ENCODE data around the gene GPRC5A. TPM values are rescaled to one million over a fixed set of nuclear protein-coding genes. Genes with fewer than 3 reads are reported as not detected.
A peak's percentile ranks its signal among the peaks of the same experiment; 100 is the strongest.
"Not testable (repeated sequence)": the region's sequence is repeated elsewhere in the genome, so short reads cannot be mapped to it uniquely, and the experiment has no call there.

The GPRC5A gene
- total and polyA plus RNA-seq, 7 donors, result 2.1 to 75.5 (median 11.4) TPM

GRCh38 chr12:12872139-12872933, 19.0 kb upstream of the GPRC5A start:
- Histone ChIP-seq H3K27ac (no peak overlapping the region), H3K36me3 (no peaks in the 10 kb centered on the region), H3K9me3 (no peaks in the 10 kb centered on the region), H3K27me3 (no peaks in the 10 kb centered on the region), H3K4me1 (no peaks in the 10 kb centered on the region), H3K4me3 (no peak overlapping the region)
- TF ChIP-seq POLR2AphosphoS5 (IDR thresholded peaks at IDR 0.05), result no peak
- no peak for TF ChIP-seq POLR2A (IDR thresholded peaks at IDR 0.05)
- no peak for TF ChIP-seq CTCF (IDR thresholded peaks at IDR 0.05)
- no peak for TF ChIP-seq EP300 (IDR thresholded peaks at IDR 0.05)
- DNase-seq, result no peak
- 14 to 63% methylated on average over 10 of the region's 10 CpGs for WGBS, 2 donors
- intact Hi-C loops (cut with DNase I), result no loop called here

- Histone ChIP-seq H3K4me3 (no peak overlapping the region), H3K27ac (no peak overlapping the region), H3K4me1 (no peaks in the 10 kb centered on the region), H3K9me3 (no peaks in the 10 kb centered on the region), H3K36me3 (no peaks in the 10 kb centered on the region), H3K27me3 (no peaks in the 10 kb centered on the region)
- WGBS, 2 donors, result 25 to 83% methylated on average over 2 of the region's 2 CpGs
- DNase-seq, result no peak
- intact Hi-C loops (cut with DNase I), result no loop called here
- no peak for TF ChIP-seq POLR2A (IDR thresholded peaks at IDR 0.05)
Observed at GRCh38 chr12:12872934-12873275, 18.5 kb upstream of the GPRC5A start.

- 60 to 82% methylated on average over 1 of the region's 1 CpG for WGBS, 2 donors
- no peak for DNase-seq
- TF ChIP-seq CTCF (IDR thresholded peaks at IDR 0.05), result no peak
- no peak for TF ChIP-seq POLR2A (IDR thresholded peaks at IDR 0.05)
- TF ChIP-seq EP300 (IDR thresholded peaks at IDR 0.05), result no peak
- no peak for TF ChIP-seq POLR2AphosphoS5 (IDR thresholded peaks at IDR 0.05)
- Histone ChIP-seq H3K9me3 (no peaks in the 10 kb centered on the region), H3K4me1 (no peaks in the 10 kb centered on the region), H3K36me3 (no peaks in the 10 kb centered on the region), H3K27ac (no peak overlapping the region), H3K27me3 (no peaks in the 10 kb centered on the region), H3K4me3 (no peak overlapping the region)
- intact Hi-C loops (cut with DNase I), result no loop called here
Observed at GRCh38 chr12:12874029-12874428, 17.3 kb upstream of the GPRC5A start.

GRCh38 chr12:12875301-12875700, 16.1 kb upstream of the GPRC5A start:
- H3K27ac ChIP-seq; DNase-seq; H3K9me3 ChIP-seq; H3K4me1 ChIP-seq; intact Hi-C loops (cut with DNase I); H3K36me3 ChIP-seq; H3K27me3 ChIP-seq; H3K4me3 ChIP-seq: not testable (repeated sequence)
- WGBS, 2 donors, result 61 to 87% methylated on average over 10 of the region's 10 CpGs

- TF ChIP-seq EP300 (IDR thresholded peaks at IDR 0.05) (no peak), POLR2A (IDR thresholded peaks at IDR 0.05) (peak in 1 of 2 donors; percentile 37)
- Histone ChIP-seq H3K27ac (no peak overlapping the region), H3K36me3 (no peaks in the 10 kb centered on the region), H3K4me3 (no peak overlapping the region), H3K9me3 (no peaks in the 10 kb centered on the region), H3K4me1 (no peaks in the 10 kb centered on the region), H3K27me3 (no peaks in the 10 kb centered on the region)
- DNase-seq, result no peak
- intact Hi-C loops (cut with DNase I), result no loop called here
- WGBS, 2 donors, result 18 to 70% methylated on average over 5 of the region's 5 CpGs
Observed at GRCh38 chr12:12877153-12877768, 14.1 kb upstream of the GPRC5A start.

GRCh38 chr12:12877781-12878455, 13.4 kb upstream of the GPRC5A start:
- Histone ChIP-seq H3K27me3 (no peaks in the 10 kb centered on the region), H3K27ac (no peak overlapping the region), H3K4me1 (no peaks in the 10 kb centered on the region), H3K36me3 (no peaks in the 10 kb centered on the region), H3K9me3 (no peaks in the 10 kb centered on the region), H3K4me3 (no peak overlapping the region)
- 20 to 67% methylated on average over 9 of the region's 9 CpGs for WGBS, 2 donors
- intact Hi-C loops (cut with DNase I), result no loop called here
- TF ChIP-seq CTCF (IDR thresholded peaks at IDR 0.05) (no peak), EP300 (IDR thresholded peaks at IDR 0.05) (no peak), POLR2AphosphoS5 (IDR thresholded peaks at IDR 0.05) (no peak), POLR2A (IDR thresholded peaks at IDR 0.05) (no peak)
- DNase-seq, result no peak

Data from sigmoid colon (tissue), 7 donors.